Stimulated activated CD4-positive, alpha-beta T cell treated with anti-CD3 and anti-CD28 coated beads, Interleukin-12 subunit alpha, Interleukin-12 subunit beta, amount 100 ng/mL, for 48 hours (primary cell): ENCODE results near the gene XPO4.

ENCODE experiments used
- DNase-seq, 3 donors: peaks; one replicate each; pipeline ENCODE4 v3.0.0-alpha.2; 2020; ENCODE audit warnings: low read depth in 2 of 3, low spot score in 1 of 3

The XPO4 gene

GRCh38 chr13:20729633-20730585, 172.6 kb downstream of the XPO4 start:
- DNase-seq: no peak

- DNase-seq: no peak
Measured at GRCh38 chr13:20728579-20729311, 173.8 kb downstream of the XPO4 start.

- no peak for DNase-seq
Measured at GRCh38 chr13:20727856-20728255, 174.7 kb downstream of the XPO4 start.
